GM19240 (cell line): ENCODE measurements around the gene ELP1.
"Not testable (repeated sequence)": the region's sequence is repeated elsewhere in the genome, so short reads cannot be mapped to it uniquely, and the experiment has no call there.

Experiments
- DNase-seq: peaks from one replicate; pipeline ENCODE4 v3.0.0; 2011; ENCODE audit warnings: low spot score; ENCODE audit not compliant: insufficient read length

ELP1 gene

GRCh38 chr9:108933718-108934322 lies at the start of gene ELP1:
ELP1 (minus strand) TSS chr9:108934124; CDS start chr9:108931146, 2,978 bp downstream.
- peak; percentile 60 for DNase-seq

DNA sequence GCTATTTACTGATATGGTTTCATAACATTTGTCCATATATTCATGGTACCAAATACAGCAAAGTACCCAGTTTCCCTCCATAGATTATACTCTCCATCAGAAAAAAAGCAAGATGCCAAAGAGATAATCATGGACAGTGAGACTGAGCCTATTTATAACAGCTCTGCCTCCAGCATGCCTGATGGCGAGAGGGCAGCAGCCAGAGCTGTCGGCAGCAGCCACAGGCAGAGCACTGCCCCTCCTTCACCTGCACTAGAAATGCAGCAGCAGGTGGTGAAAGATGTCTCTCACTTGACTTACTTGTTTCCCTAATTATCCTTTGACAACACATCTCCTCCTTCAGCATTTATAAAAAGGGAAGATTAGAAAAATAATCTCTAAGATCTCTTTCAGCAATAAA lies 47.0 kb upstream of the ELP1 start:
- DNase-seq, result no peak

DNA sequence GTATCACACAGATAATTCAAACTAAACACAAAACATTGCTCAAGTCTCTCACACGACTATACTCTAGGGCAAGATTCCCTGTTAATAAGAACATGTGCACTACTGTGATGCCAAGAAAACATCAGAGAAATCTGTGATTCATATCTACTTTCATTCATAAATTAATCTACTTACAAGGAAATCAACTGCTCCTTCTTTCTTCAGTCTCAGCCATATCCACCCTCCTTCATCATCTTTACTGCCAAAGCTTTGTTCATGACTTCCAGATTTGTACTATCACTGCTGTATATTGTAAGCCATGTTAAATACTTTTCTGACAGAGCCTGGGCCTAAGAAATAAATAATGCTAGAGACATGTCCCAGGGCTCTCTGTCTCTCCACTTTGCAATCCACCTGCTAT lies 44.3 kb upstream of the ELP1 start:
- no peak for DNase-seq

GRCh38 chr9:108973895-108974294 lies 40.0 kb upstream of the ELP1 start:
- DNase-seq, result no peak

DNA sequence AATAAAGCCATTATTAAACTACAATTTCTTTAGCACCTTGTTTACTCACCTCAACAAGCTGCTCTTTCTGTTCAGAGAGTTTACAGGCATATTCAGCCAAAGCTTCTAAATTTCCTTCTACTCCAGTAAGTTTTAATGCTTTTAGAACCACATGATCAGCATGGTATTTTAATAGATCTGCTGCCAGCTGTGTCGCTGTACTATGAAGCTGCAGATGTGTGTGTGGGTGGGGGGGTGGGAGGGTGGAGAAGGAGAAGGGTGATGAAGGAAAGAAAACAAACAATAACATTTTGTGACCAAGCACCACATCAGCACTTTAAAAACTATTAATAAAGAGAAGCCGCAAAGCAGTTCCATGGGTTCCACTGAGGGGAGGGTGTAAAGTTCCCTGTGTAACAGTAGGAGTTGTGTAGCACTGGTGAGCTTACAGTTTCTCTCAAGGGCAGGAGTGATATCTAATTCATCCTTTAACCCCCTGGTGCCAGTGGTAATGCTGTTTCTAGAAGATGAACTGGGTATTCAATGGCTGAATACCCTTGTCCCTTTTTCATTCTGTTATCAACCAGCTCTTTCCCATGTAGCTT lies 38.8 kb upstream of the ELP1 start:
- no peak for DNase-seq

DNA sequence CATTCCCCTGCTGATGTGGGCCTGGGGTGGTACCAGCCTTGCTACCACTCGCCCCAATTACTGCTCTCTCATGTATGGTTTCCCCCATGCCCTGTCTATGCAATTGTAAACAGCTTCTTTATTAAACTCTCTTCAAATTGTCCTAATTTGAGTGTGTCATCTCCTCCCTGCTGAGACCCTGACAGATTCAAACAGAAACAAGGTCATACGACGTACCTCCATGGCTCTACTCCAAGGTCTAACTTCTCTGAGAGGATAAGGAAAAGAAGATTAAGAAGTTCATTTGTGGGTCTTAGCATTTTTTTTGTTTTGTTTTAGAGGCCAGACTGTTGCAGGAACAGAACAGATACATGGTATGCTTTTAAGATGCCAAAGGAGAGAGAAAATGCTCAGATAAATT lies 38.3 kb upstream of the ELP1 start:
- DNase-seq, result no peak

DNA sequence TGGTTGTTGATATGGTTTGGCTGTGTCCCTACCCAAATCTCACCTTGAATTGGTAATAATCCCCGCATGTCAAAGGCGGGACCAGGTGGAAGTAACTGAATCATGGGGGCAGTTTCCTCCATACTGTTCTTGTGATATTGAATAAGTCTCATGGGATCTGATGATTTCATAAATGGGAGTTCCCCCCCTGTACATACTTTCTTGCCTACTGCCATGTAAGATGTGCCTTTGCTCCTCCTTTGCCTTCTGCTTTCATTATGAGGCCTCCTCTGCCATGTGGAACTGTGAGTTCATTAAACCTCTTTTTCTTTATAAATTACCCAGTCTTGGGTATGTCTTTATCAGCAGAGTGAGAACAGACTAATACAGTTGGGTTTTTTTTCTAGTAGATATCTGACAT lies 37.5 kb upstream of the ELP1 start:
- DNase-seq, result not testable (repeated sequence)

DNA sequence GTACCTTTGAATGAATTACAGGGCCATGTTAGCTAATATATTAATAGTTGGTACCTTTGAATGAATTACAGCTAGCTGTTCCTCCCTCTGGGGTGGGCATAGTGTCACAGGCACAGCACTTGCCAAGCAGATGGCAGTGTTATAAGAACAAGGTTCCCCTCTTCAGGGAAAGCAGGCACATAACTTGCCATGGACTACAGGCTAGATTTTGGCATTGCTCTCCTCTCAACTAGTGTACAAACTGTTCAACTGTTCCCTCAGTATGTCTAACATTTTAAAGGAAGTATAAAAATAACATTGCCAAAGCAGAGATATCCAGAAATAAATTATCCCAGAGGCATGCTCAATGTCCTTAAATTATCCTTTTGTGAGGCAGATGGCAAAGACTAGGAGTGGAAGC lies 34.0 kb upstream of the ELP1 start:
- DNase-seq, result no peak

- no peak for DNase-seq
Observed at GRCh38 chr9:108963459-108964143, 29.7 kb upstream of the ELP1 start.

GRCh38 chr9:108961151-108961550 lies 27.2 kb upstream of the ELP1 start:
- no peak for DNase-seq

DNA sequence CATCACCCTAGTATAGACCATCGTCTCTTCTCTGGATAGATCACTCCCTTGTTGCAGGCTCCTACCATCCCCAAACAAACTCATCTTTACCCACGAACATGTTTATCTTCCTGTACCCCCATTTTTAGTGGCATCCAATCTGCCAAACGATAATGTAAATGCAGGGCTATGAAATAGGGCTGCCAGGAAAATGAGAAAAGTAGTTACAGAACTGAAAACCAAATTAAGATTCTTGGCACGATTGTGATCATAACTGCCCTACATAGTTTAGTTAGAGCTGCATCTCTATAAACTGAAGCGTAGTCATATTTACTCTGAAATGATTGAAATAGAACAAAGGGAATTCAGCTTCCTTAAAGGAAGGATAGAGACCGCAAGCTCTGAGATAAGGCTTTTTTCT lies 26.4 kb upstream of the ELP1 start:
- no peak for DNase-seq

DNA sequence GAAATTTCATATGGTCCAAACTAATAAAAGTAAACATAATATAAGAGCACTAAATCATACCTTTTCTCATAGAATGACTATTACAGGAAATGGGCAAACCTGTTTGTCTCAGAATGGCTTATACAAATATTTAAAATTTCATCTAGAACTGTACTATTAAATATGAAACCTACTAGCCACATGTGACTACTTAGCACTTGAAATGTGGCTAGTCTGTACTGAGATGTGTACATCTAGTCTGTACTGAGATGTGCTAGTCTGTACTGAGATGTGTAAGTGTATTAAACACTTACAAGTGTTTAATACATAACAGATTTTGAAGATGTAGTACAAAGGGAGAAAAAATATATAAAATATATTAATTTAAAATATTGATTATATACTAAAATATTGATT lies 22.7 kb upstream of the ELP1 start:
- no peak for DNase-seq

DNA sequence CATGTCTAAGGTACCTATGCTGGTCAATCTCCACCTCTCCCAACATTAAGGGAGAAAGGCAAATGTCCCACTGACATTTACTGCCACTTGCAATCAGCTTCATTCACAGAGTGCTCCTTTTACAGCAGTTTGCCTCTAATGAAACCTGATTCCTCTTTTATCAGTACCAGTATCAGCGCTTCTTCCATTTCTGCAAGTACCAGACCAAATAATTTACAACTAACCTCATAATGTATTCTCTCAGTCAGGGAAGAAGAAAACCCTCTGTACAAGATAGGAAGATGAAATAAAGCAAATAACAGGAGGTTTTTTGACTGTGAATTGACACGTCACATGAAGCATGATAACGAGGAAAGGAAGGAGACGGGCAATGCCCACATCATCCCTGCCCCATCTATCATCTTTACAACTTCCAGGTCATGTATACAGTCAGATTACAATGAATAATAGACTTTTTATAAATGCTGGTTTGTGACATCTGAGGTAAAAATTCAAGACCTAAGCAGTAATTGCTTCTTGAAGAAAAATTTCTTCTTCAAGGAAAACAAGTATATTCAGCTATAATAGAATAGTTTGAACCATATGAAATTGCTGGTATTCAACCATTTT lies 22.2 kb upstream of the ELP1 start:
- no peak for DNase-seq

GRCh38 chr9:108953983-108954574 lies 20.2 kb upstream of the ELP1 start:
- DNase-seq, result no peak

GRCh38 chr9:108951578-108951977 lies 17.7 kb upstream of the ELP1 start:
- DNase-seq, result no peak

- no peak for DNase-seq
Observed at GRCh38 chr9:108950168-108950567, 16.2 kb upstream of the ELP1 start.

GRCh38 chr9:108939975-108940374 lies 6.1 kb upstream of the ELP1 start:
- DNase-seq, result no peak

GRCh38 chr9:108937561-108938305 lies 3.8 kb upstream of the ELP1 start:
- no peak for DNase-seq

- DNase-seq, result peak; percentile 62
Observed at GRCh38 chr9:108934323-108934893, 484 bp upstream of the ELP1 start, which contains the start of gene ABITRAM. ABITRAM (plus strand) TSS chr9:108934400; CDS start chr9:108934487, 87 bp downstream.

DNA sequence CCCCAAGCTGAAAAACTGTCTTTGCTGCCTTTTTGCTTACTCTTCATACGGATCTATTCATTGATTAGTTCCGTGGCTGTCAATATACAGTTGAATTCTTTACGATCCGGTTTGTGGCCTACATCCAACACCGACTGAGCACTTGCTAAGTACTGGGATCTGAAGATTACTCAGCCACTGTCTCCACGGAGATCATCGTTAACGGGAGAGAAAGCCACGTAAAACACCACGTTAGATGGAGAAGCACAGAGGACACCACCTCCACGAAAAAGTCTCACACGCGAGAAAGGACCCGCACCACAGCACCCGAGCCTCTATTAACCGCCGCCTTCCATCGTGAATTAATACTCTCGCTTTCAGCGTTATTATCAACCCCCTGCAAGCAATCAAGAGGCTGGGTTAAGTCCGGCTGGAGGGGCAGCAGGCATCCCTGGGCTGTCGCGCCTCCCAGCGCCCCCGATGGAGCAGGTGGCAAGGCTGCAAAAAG lies 650 bp downstream of the ELP1 start:
- no peak for DNase-seq

- no peak for DNase-seq
Observed at GRCh38 chr9:108928386-108928785, 5.5 kb downstream of the ELP1 start.
